ENCODE results near the gene RPS24.

DNA sequence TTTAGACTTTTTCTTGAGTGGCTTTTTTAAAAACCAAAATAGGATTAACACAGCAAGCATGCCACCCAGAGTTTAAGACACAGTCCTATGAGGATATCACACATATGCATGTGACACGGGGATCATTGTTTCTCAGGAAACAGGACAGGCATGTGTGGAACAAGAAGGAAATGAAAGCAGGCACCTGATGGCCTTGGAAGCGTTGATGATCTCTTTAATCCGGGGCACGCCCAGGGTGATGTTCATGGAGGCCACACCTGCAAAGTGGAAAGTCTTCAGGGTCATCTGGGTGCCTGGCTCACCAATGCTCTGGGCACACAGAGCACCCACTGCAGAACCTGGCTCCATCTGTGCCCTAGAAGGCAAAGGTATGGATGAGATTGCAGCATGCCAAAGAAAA lies 48.7 kb upstream of the RPS24 start:
- TF ChIP-seq SP1 (CRISPR knock-in tag; IDR thresholded peaks at IDR 0.05): no peak
- TF ChIP-seq, protein P1, sequence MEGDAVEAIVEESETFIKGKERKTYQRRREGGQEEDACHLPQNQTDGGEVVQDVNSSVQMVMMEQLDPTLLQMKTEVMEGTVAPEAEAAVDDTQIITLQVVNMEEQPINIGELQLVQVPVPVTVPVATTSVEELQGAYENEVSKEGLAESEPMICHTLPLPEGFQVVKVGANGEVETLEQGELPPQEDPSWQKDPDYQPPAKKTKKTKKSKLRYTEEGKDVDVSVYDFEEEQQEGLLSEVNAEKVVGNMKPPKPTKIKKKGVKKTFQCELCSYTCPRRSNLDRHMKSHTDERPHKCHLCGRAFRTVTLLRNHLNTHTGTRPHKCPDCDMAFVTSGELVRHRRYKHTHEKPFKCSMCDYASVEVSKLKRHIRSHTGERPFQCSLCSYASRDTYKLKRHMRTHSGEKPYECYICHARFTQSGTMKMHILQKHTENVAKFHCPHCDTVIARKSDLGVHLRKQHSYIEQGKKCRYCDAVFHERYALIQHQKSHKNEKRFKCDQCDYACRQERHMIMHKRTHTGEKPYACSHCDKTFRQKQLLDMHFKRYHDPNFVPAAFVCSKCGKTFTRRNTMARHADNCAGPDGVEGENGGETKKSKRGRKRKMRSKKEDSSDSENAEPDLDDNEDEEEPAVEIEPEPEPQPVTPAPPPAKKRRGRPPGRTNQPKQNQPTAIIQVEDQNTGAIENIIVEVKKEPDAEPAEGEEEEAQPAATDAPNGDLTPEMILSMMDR (IDR thresholded peaks at IDR 0.05 in 2 of 3, conservative IDR thresholded peaks at IDR 0.05 in 1 of 3; ENCODE audit: insufficient read depth in 2 of 3, low read depth in 1 of 3, low read length in 3 of 3): no peak

All from K562 (cell line).